Non-pigmented ciliary epithelial cell (primary cell): ENCODE results near the gene DCUN1D2.
"Not testable (repeated sequence)": the region's sequence is repeated elsewhere in the genome, so short reads cannot be mapped to it uniquely, and the experiment has no call there.

ENCODE experiments used
- DNase-seq: peaks from one replicate; pipeline ENCODE4 v3.0.0-alpha.2; 2010; ENCODE audit warnings: low read depth

DCUN1D2 gene

DNA sequence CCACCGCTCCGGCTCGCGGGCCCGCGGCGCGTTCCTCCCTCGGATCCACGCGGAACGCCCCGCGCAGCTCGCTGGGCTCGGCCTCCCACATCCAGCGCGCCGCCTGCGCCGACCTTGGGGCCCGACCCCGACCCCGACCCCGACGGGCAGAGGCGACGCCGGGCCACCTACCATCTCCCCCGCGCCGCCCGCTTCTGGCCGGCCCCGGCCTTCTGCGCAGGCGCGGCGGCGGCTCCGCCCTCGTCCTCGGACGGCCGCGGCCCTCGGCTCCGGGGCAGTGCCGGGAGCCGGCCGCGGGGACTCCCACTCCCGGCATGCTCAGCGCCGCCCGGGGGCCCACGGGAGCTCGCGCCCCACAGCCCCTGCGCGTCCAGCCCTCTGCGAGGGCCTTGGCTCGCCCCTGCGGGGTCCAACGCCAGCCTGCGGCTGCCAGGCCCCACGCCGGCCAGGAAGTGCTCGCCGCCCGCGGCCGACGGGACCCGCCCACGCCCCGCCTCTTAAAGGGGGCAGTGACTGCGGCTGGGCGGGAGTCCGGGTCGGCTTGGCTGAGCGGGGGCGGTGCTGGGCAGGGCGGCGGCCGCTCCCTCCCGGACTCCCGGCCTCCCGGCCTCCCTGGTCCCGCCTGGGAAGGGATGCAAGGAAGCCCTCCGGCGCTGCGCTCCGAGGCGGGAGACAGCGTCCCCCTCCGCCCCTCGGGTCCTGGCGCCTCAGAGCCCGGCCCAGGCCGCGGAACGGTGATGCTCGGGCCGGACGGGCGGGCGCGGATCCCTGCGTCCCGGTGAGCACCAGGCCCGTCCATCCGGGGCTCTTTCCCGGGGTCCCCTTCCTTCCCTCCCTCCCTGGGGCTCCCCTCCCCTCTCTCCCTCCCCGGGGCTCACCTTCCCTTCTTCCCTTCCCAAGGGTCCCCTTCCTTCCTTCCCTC is at the start of gene DCUN1D2:
TSS of gene DCUN1D2 (minus strand) at position 216 of the 922 bp plus-strand sequence. CDS start at position 174, 42 bp downstream.
- peak; percentile 58 for DNase-seq

DNA sequence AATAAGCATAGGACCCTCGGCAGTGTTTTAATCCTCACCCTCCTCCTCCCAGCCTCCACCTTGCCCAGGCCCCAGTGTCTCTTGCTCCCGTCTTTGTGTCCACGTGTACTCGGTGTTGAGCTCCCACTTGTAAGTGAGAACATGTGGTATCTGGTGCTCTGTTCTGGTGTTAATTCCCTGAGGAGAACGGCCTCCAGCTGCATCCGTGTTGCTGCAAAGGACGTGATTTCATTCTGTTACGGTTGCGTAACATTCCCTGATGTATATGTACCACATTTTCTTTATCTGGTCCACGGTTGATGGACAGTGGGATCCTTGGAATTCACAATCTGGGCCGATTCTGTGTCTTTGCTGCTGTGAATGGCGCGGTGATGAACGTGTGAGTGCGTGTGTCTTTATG is 49.3 kb upstream of the DCUN1D2 start:
- DNase-seq = no peak

GRCh38 chr13:113539176-113539575 is 48.7 kb upstream of the DCUN1D2 start:
- no peak for DNase-seq

GRCh38 chr13:113538689-113539058 is 48.2 kb upstream of the DCUN1D2 start:
- no peak for DNase-seq

DNA sequence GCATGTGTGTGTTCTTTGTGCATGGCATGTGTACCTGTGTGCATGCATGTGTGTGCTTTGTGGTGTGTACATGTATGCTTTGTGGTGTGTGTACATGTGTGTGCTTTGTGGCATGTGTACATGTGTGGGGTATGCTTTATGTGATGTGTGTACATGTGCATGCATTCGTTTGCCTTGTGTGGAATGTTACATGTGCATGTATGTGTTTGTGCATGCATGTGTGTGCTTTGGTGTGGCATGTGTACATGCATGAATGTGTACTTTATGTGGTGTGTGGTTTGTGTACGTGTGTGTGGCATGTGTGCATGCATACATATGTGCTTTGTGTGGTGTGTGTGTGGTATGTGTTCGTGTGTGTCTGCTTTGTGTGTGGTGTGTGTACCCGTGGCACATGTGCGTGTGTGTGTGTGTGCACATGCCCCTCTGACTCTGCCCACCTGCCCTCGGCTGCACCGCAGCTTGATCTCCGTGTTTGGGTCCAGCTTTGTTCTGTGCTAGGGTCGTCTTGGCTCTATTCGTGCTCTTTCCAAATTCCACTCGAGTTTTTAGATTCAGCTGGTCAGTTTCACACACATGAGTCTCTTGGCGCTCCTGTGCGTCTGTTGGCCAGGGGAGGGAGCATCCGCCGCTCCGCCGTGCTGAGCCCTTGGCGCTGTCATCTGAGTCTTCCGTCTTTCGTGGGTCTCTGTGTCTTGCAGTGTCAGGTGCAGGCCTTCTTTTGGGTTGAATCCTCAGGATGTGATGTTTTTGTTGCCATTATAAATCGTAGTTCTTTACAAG is 47.6 kb upstream of the DCUN1D2 start:
- no peak for DNase-seq

GRCh38 chr13:113537205-113537604 is 46.7 kb upstream of the DCUN1D2 start:
- no peak for DNase-seq

- no peak for DNase-seq
Observed at GRCh38 chr13:113536461-113537110, 46.1 kb upstream of the DCUN1D2 start.

GRCh38 chr13:113535381-113535781 is 44.9 kb upstream of the DCUN1D2 start:
- no peak for DNase-seq

DNA sequence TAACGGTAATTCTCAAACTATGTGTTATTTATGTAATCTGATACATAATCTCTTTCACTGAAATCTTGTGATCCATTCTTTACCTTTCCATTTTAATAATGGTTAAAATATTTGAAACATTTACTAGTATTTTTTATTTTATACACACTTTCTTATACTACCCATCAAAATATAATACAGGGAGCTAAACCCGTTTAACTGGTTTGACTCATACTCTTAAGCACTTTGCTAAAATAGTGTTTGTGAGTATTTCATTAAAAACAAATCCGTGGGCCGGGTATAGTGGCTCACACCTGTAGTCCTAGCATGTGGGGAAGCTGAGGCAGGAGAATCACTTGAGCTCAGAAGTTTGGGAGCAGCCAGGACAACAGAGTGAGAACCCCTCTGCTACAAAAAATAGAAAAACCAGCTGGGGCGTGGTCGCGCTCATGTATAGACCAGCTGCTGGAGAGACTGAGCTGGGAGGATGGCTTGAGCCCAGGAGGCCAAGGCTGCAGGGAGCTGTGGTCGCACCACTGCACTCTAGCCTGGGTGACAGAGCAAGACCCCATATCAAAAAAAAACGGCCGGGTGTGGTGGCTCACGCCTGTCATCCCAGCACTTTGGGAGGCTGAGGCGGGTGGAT is 43.8 kb upstream of the DCUN1D2 start:
- DNase-seq = no peak

DNA sequence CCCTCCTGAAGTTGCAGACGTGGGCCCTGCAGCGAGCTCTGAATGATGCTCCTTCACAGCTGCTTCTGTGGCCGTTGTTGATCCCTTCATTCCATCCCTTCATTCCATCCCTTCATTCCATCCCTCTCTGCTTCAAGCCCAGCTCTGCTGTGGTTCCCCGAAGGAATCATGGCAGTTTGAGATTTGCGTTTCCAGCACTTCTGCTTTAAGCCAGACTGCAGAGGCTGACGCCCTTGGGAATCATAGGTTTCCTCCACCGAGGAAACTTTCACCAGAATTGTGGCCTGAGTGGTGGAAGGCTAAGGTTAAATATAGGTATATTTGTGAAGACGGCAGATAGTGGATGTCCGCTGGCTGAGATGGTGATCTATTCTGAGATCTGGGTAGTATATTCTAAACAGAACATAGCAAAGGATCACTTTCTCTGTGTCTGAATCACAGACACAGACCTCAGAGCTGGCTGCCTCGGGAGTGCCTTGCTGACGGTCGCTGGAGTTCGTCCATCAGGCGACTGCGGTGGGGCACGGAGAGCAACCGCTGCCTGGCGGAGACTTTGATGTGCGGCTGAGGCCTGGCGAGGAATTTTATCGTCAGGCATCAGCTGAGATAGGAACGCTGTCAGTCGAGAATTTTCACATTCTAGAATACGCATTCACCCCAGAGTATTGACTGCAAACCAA is 42.8 kb upstream of the DCUN1D2 start:
- DNase-seq = no peak

DNA sequence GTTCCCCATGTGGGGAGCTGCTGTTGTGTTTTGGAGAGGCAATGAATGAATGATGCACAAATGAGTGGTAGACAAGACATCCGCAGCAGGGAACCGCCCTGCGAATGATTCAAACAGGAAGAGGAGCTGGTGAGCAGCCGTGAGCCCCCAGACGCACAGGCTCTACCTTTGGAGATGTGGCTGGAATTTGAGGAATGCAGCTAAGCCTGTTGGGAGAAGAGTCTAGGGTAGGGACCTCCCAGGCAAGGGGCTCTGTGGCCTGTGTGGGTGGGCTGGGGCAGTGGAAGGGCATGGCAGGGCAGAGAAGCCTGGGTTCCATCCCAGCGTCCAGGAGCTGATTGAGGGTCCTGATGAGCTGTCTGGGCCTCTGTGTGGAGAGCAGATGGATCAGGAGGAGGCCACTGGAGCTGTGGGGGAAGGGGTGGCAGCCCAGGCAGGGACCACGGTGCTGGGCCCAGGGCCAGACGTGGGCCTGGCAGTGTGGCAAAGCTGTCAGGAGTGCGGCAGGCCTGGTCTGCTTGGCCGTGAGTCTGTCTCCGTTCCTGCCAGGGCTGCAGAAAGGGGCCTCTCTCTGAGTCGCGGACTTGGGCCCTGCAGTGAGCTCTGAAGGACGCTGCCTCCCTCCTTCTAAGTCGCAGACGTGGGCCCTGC is 41.8 kb upstream of the DCUN1D2 start:
- DNase-seq = no peak

DNA sequence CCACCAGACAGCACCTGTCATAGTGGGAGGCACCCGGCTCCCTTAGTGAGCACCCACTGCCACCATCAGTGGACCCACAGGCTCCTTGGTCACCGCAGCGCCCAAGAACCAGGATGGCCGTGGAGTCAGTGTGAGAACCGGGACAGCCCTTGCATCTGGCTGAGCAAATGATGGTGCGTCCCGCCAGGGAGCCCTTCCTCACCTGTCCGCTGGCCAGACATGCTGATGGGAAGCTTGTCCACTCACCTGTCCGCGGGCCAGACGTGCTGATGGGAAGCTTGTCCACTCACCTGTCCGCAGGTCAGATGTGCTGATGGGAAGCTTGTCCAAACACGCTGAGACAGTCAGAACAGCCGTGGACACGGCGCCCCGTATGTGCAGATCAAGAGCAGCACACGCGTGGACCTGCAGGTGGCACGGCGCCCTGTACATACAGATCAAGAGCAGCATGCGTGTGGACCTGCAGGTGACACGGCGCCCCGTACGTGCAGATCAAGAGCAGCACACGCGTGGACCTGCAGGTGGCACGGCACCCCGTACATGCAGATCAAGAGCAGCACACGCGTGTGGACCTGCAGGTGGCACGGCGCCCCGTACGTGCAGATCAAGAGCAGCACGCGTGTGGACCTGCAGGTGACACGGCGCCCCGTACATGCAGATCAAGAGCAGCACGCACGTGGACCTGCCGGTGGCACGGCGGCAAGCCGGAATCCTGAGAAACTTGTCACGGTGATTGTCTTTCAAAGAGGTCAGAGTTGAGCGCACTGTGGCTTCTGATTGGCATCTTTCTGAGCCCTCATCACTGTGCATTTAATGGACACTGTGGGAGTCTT is 40.7 kb upstream of the DCUN1D2 start:
- DNase-seq = no peak

DNA sequence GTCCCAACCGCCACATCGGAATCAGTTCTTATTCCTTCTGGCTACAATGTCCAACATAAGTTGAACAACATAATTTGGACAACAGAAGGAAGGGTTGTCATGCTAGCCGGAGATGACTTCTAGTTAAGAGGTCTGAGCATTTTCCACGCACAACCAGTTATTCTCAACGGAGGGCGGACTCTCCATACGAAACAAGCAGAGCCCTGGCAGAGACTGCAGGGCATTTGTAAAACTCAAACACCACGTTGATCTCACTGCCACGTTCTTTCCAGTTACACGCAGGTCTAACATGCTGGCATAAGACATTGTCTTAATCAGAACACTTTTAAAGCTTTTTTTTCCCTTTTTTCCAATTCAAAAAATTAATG is 38.3 kb upstream of the DCUN1D2 start:
- DNase-seq = no peak

- DNase-seq = no peak
Observed at GRCh38 chr13:113528101-113528812, 37.7 kb upstream of the DCUN1D2 start.

DNA sequence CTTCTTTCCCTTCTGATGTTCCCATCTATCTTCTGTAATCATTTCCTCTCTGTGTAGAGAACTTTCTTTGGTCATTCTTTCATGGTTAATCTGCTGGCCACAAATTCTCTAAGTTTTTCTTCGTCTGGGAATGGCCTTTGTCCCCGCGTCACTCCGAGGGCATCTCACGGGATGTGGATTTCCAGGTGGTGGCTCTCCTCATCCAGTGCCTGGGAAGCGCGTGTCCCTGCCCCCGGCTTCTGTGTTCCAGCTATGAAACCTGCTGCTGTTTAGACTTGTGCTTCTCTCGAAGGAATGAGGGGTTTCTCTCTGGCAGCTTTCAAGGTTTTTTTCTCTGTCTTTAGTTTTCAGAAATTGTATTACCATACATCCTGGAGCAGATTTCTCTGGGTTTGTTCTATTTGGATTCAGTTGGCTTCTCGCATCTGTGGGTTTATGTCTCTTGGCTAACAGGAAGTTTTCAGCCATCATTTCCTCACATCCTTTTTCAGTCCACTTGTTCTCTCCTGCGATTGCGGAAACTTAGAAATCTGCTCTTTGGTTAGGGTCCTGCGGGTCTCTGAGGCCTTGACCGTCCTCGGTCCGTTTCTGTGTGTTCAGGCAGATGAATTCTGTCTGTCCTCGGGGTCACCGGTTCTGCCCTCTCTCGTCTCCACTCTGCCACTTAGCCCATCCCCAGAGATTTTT is 36.9 kb upstream of the DCUN1D2 start:
- DNase-seq = no peak

GRCh38 chr13:113526466-113527220 is 36.1 kb upstream of the DCUN1D2 start:
- no peak for DNase-seq

DNA sequence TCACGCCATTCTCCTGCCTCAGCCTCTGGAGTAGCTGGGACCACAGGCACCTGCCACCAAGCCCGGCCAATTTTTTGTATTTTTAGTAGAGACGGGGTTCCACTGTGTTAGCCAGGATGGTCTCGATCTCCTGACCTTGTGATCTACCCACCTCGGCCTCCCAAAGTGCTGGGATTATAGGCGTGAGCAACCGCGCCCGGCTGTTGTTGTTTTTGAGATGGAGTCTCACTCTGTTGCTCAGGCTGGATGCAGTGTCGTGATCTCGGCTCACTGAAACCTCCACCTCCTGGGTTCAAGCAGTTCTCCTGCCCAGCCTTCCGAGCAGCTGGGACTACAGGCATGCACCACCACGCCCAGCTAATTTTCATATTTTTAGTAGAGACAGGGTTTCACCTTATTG is 31.9 kb upstream of the DCUN1D2 start:
- not testable (repeated sequence) for DNase-seq

DNA sequence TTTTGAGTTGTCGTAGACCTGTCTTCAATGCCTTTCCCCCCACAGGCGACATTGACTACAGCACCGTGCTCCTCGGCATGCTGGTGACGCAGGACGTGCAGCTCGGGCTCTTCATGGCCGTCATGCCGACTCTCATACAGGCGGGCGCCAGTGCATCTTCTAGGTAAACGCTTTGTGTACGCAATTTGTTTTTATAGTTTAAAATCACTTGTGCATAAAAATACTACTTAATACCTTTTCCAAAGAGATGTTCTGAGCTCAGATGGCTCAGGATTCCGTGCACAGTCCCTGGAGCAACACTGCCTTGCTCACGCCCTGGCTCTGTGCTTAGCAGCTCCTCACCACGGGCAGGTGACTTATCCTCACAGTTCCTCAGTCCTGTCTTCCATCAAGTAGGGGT is 30.1 kb upstream of the DCUN1D2 start:
- DNase-seq = no peak
